ENCODE results near the gene LPCAT4. TPM values are rescaled to one million over a fixed set of nuclear protein-coding genes. Genes with fewer than 3 reads are reported as not detected.

Gene LPCAT4
- total RNA-seq, 6 experiments from 2014 or later, result 26.7 to 42.6 (median 30.8) TPM

DNA sequence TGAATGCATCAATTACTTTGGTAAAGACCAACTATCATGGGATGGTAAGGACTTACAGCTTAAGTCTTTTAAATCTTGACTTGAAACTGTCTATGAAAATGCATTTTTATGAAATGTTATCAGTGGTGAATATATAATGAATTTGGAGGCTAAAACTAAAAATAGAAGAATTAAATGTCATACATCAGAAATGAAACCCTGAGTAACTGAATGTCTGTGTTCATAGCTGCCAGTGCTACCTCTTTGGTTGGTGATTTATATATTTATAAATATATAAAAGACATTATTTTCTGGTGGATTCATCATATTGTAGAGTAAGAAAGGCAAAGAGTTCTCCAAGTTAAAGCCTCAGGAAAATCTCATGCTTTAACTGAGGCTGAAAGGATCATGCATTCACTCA lies 41.6 kb downstream of the LPCAT4 start:
- no peak for DNase-seq
- Mint-ChIP-seq H3K4me1 (ENCODE audit: low read depth) (no peaks in the 10 kb centered on the region), H3K9me3 (no peaks in the 10 kb centered on the region)

DNA sequence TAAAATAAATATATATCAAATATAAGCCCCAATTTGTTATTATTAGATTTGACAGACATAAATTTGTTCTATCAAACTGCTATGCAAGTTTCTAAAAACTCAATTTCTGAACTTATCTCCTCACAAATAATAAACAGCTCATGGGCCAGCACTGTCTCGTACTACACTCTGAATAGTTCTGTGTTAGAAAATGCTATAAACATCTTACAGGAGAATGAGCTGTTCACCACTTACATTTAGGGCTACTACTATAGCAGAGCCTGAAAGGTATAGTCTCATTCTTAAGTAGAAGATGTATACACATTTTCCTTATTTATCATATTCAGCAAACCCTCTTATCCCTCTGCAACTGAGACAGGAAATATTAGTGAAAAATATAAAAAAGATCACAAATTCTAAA lies 42.1 kb downstream of the LPCAT4 start:
- Mint-ChIP-seq H3K36me3 (ENCODE audit: low read depth) (no peaks in the 10 kb centered on the region), H3K27me3 (ENCODE audit: insufficient read depth) (no peaks in the 10 kb centered on the region), H3K9me3 (no peaks in the 10 kb centered on the region)

More for the DNA sequence above, 41.6 kb downstream of the LPCAT4 start:
- H3K36me3 Mint-ChIP-seq (ENCODE audit: low read depth), result no peaks in the 10 kb centered on the region
- no peaks in the 10 kb centered on the region for H3K27me3 Mint-ChIP-seq (ENCODE audit: insufficient read depth)
- H3K4me3 Mint-ChIP-seq, result no peak overlapping the region
- no peak overlapping the region for H3K27ac Mint-ChIP-seq
- TF ChIP-seq, protein P1, sequence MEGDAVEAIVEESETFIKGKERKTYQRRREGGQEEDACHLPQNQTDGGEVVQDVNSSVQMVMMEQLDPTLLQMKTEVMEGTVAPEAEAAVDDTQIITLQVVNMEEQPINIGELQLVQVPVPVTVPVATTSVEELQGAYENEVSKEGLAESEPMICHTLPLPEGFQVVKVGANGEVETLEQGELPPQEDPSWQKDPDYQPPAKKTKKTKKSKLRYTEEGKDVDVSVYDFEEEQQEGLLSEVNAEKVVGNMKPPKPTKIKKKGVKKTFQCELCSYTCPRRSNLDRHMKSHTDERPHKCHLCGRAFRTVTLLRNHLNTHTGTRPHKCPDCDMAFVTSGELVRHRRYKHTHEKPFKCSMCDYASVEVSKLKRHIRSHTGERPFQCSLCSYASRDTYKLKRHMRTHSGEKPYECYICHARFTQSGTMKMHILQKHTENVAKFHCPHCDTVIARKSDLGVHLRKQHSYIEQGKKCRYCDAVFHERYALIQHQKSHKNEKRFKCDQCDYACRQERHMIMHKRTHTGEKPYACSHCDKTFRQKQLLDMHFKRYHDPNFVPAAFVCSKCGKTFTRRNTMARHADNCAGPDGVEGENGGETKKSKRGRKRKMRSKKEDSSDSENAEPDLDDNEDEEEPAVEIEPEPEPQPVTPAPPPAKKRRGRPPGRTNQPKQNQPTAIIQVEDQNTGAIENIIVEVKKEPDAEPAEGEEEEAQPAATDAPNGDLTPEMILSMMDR (IDR thresholded peaks at IDR 0.05), result no peak

DNA sequence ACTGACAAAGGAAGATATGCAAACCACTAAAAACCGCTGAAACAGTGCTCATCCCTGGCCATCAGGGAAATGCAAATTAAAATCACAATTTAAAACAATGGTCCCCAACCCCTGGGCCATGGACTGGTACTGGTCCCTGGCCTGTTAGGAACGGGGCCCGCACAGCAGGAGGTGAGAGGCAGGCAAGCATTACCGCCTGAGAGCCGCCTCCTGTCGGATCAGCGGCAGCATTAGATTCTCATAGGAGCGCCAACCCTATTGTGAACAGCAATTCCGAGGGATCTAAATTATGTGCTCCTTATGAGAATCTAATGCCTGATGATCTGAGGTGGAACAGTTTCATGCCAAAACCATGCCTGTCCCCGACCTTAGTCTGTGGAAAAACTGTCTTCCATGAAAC lies 43.8 kb downstream of the LPCAT4 start:
- no peaks in the 10 kb centered on the region for H3K27me3 Mint-ChIP-seq (ENCODE audit: insufficient read depth)
- no peak overlapping the region for H3K27ac Mint-ChIP-seq
- no peaks in the 10 kb centered on the region for H3K9me3 Mint-ChIP-seq
- no peaks in the 10 kb centered on the region for H3K36me3 Mint-ChIP-seq (ENCODE audit: low read depth)
- no peak overlapping the region for H3K4me3 Mint-ChIP-seq
- peaks cover 12% of the 10 kb centered on the region for H3K4me1 Mint-ChIP-seq (ENCODE audit: low read depth)
- DNase-seq, result no peak
- TF ChIP-seq, protein P1 (IDR thresholded peaks at IDR 0.05), result no peak

More for the DNA sequence above, 42.1 kb downstream of the LPCAT4 start:
- DNase-seq, result no peak
- H3K4me1 Mint-ChIP-seq (ENCODE audit: low read depth), result peaks cover 4% of the 10 kb centered on the region; the same call in 1 of the 2 replicates
- H3K27ac Mint-ChIP-seq, result no peak overlapping the region
- H3K4me3 Mint-ChIP-seq, result no peak overlapping the region
- TF ChIP-seq, protein P1 (IDR thresholded peaks at IDR 0.05), result no peak

DNA sequence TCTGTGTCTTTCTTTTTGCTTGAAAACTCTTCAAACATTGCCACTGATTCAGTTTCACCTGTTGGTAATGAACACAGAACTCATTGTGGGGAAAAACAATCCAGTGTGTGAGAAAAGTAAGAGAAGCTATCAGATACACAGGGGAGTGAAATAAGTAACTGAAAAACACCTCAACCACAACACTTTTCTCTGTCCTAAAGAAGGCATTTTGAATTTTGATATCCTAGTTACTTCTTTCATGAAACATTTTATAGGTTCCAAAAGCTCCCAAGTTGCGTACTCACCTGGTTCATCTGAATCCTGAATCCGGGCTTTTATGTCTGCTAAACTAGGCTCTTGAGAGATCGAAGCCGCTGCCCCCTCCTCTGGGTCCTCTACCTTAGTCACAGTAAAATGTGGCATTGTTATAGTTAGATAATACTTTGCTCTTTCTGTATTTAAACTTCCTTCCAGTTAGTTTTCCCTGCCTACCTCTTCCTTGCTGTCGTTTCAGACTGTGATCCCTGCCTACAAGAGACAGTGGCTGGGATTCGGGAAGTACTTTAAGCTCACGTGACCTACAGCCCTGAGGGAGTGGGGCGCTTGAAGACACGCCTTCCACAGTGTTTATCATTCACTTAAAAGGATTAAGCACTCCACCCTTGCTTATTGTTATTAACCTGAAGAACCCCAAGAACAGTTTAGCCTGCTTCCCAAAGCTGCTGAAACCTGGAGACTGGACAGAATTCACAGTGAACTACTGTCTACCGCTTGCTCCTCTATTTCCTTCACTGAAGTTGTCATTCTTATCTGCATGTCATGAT lies 48.5 kb downstream of the LPCAT4 start:
- Mint-ChIP-seq H3K9me3 (no peaks in the 10 kb centered on the region), H3K4me1 (ENCODE audit: low read depth) (peaks cover 27% of the 10 kb centered on the region), H3K27me3 (ENCODE audit: insufficient read depth) (no peaks in the 10 kb centered on the region), H3K27ac (peak overlapping the region; percentile 12; the same call in 1 of the 2 replicates), H3K36me3 (ENCODE audit: low read depth) (no peaks in the 10 kb centered on the region), H3K4me3 (peak overlapping the region; percentile 86)
- TF ChIP-seq, protein P1 (IDR thresholded peaks at IDR 0.05), result no peak
- DNase-seq, result peak; percentile 18

DNA sequence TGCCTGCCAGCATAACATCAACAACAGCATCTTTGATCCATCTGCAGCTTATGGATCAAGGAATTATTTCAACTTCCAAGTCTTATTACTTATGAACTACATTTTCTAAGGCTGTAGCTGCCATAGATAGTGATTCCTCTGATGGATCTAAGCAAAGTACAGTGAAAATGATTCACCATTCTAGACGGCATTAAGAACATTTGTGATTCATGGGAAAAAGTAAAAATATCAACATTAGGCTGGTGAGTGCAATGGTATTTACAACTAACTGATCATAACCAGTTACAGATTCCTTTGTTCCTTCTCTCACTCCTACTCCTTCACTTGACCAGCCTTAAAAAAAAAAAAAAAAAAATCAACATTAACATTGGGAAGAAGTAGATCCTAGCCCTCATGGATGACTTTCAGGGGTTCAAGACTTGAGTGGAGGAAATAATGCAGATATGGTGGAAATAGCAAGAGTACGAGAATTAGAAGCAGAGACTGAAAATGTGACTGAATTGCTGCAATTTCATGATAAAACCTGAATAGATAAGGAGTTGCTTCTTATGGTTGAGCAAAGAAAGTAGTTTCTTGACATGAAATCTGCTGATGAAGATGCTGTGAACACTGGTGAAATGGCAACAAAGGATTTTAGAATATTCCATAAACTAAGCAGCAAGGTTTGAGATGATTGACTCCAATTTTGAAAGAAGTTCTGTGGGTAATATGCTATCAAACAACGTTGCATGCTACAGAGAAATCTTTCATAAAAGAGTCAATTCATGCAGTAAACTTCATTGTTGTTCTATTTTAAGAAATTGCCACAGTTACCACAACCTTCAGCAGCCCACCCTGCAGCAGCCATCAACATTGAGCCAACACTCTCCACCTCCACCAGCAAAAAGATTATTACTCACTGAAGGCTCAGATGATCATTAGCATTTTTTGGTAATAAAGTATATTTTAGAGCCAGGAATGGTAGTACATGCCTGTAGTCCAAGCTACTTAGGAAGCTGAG lies 52.2 kb downstream of the LPCAT4 start:
- Mint-ChIP-seq H3K9me3 (no peaks in the 10 kb centered on the region), H3K27ac (no peak overlapping the region), H3K27me3 (ENCODE audit: insufficient read depth) (no peaks in the 10 kb centered on the region), H3K4me1 (ENCODE audit: low read depth) (peaks cover 23% of the 10 kb centered on the region), H3K4me3 (no peak overlapping the region), H3K36me3 (ENCODE audit: low read depth) (no peaks in the 10 kb centered on the region)
- TF ChIP-seq, protein P1 (IDR thresholded peaks at IDR 0.05), result no peak
- DNase-seq, result no peak
